CD14-positive monocyte (primary cell): ENCODE results near the gene GTF3A. TPM values are rescaled to one million over a fixed set of nuclear protein-coding genes. Genes with fewer than 3 reads are reported as not detected.

ENCODE experiments used
- DNase-seq, 3 donors: peaks; one replicate each; pipeline ENCODE4 v3.0.0-alpha.2; 2011 to 2022
- H2AFZ ChIP-seq: 2 replicates; pipeline ENCODE4 v1.6.0; 2012; ENCODE audit warnings: mild to moderate bottlenecking, low read depth, low read length, inconsistent platforms; ENCODE audit not compliant: insufficient read depth, poor library complexity, severe bottlenecking
- H3K27ac ChIP-seq, 2 donors: 1 replicate in 1 of 2; 2 replicates in 1 of 2; pipeline ENCODE4 v1.5.1; 2012 to 2013; ENCODE audit warnings: low read length in 2 of 2, control low read depth in 1 of 2, inconsistent platforms in 1 of 2, low read depth in 1 of 2, mild to moderate bottlenecking in 1 of 2
- H3K27me3 ChIP-seq, 2 donors: one replicate each; pipeline versions ENCODE4 v1.6.0 to v1.6.1; 2011 to 2013; ENCODE audit warnings: low read length in 2 of 2; ENCODE audit not compliant: control insufficient read depth in 2 of 2, insufficient read depth in 2 of 2
- H3K36me3 ChIP-seq, 2 donors: replicated peaks in 1 of 2; 1 replicate in 1 of 2; 2 replicates in 1 of 2; pipeline versions ENCODE4 v1.5.1 to v1.6.1; 2012 to 2013; ENCODE audit warnings: low read length in 2 of 2, control low read depth in 1 of 2, inconsistent platforms in 1 of 2, mild to moderate bottlenecking in 1 of 2; ENCODE audit not compliant: insufficient read depth in 2 of 2, control insufficient read depth in 1 of 2
- H3K4me1 ChIP-seq, 2 donors: 1 replicate in 1 of 2; 2 replicates in 1 of 2; pipeline versions ENCODE4 v1.5.1 to v1.6.1; 2012 to 2013; ENCODE audit warnings: low read length in 2 of 2, control low read depth in 1 of 2, inconsistent platforms in 1 of 2, mild to moderate bottlenecking in 1 of 2, moderate library complexity in 1 of 2; ENCODE audit not compliant: insufficient read depth in 2 of 2, control insufficient read depth in 1 of 2
- H3K4me2 ChIP-seq: replicated peaks from 2 replicates; pipeline ENCODE3; 2012; ENCODE audit warnings: low read length, moderate library complexity, mild to moderate bottlenecking; ENCODE audit not compliant: poor library complexity, severe bottlenecking; ENCODE audit errors: extremely low read depth
- H3K4me3 ChIP-seq, 3 experiments: fragments of 200-600 bp in 1 of 3; sonication (generic) in 1 of 3; replicated peaks in 1 of 3; 1 replicate in 2 of 3; 2 replicates in 1 of 3; pipeline ENCODE4 v1.5.1; 2011 to 2013; ENCODE audit warnings: low read length in 3 of 3, mild to moderate bottlenecking in 3 of 3, control low read depth in 2 of 3, low read depth in 2 of 3, inconsistent platforms in 1 of 3, moderate library complexity in 1 of 3
- H3K79me2 ChIP-seq: 2 replicates; pipeline ENCODE4 v1.6.0; 2012; ENCODE audit warnings: mild to moderate bottlenecking, control low read depth, inconsistent platforms, low read length, moderate library complexity; ENCODE audit not compliant: insufficient read depth
- H3K9ac ChIP-seq: 2 replicates; pipeline ENCODE4 v1.6.0; 2017; ENCODE audit warnings: low read length, mild to moderate bottlenecking; ENCODE audit not compliant: insufficient read depth, poor library complexity, severe bottlenecking
- H3K9me3 ChIP-seq, 2 donors: replicated peaks in 1 of 2; 1 replicate in 1 of 2; 2 replicates in 1 of 2; pipeline versions ENCODE4 v1.5.1 to v1.6.1; 2012 to 2013; ENCODE audit warnings: low read length in 2 of 2, control low read depth in 1 of 2; ENCODE audit not compliant: control insufficient read depth in 1 of 2, insufficient read depth in 1 of 2
- H4K20me1 ChIP-seq: 2 replicates; pipeline ENCODE4 v1.6.0; 2012; ENCODE audit warnings: mild to moderate bottlenecking, low read length, control low read depth, moderate library complexity; ENCODE audit not compliant: insufficient read depth
- H3K27ac Mint-ChIP-seq, 7 donors: one replicate each; pipeline ENCODE4 v1.8.0; 2020; ENCODE audit warnings: mild to moderate bottlenecking in 7 of 7, mixed read lengths in 7 of 7, moderate library complexity in 6 of 7, inconsistent platforms in 2 of 7
- H3K27me3 Mint-ChIP-seq, 3 donors: one replicate each; pipeline ENCODE4 v1.8.0; 2021 to 2022; ENCODE audit warnings: low read depth in 3 of 3, mild to moderate bottlenecking in 3 of 3, mixed read lengths in 3 of 3, moderate library complexity in 3 of 3, inconsistent platforms in 1 of 3
- H3K36me3 Mint-ChIP-seq, 2 donors: one replicate each; pipeline ENCODE4 v1.8.0; 2020; ENCODE audit warnings: mixed read lengths in 2 of 2, inconsistent platforms in 1 of 2, mild to moderate bottlenecking in 1 of 2
- H3K4me1 Mint-ChIP-seq: one replicate; pipeline ENCODE4 v1.8.0; 2020; ENCODE audit warnings: mild to moderate bottlenecking, mixed read lengths
- H3K4me3 Mint-ChIP-seq, 2 donors: one replicate each; pipeline ENCODE4 v1.8.0; 2020; ENCODE audit warnings: mild to moderate bottlenecking in 2 of 2, mixed read lengths in 2 of 2, moderate library complexity in 1 of 2
- H3K9me3 Mint-ChIP-seq, 7 donors: one replicate each; pipeline ENCODE4 v1.8.0; 2020 to 2022; ENCODE audit warnings: mixed read lengths in 7 of 7, mild to moderate bottlenecking in 6 of 7, moderate library complexity in 6 of 7, inconsistent platforms in 2 of 7
- WGBS: methylation state at CpG from one replicate; pipeline ENCODE4 v1.1.5; 2013; ENCODE audit warnings: missing lambda C conversion rate; ENCODE audit not compliant: insufficient coverage; 5-methylcytosine and 5-hydroxymethylcytosine counted together
- intact Hi-C, 2 donors: fragments of 100-400 bp; cut with micrococcal nuclease; formaldehyde crosslinking; loops; one replicate each; pipeline versions ENCODE4 v1.15.0 to v1.15.1; 2023
- polyA plus RNA-seq, 3 donors: library from polyadenylated mRNA; depleted of rRNA in 1 of 3; unstranded in 2 of 3; stranded (reverse) in 1 of 3; fragments of 300-500 nt in 2 of 3; fragments of >200 nt in 1 of 3; fragmentation: Illumina TruSeq in 2 of 3; gene quantifications; 1 replicate in 2 of 3; 2 replicates in 1 of 3; pipeline ENCODE4 v1.2.3, GENCODE V29; 2012 to 2021
- TF ChIP-seq, protein P1 (sequence below): fragments of 200-600 bp; IDR thresholded peaks from one replicate; pipeline ENCODE4 v1.8.0; 2022; ENCODE audit warnings: antibody characterized with exemption, mild to moderate bottlenecking

Gene GTF3A
- polyA plus RNA-seq, 3 donors: 88.8 to 259 (median 179) TPM

DNA sequence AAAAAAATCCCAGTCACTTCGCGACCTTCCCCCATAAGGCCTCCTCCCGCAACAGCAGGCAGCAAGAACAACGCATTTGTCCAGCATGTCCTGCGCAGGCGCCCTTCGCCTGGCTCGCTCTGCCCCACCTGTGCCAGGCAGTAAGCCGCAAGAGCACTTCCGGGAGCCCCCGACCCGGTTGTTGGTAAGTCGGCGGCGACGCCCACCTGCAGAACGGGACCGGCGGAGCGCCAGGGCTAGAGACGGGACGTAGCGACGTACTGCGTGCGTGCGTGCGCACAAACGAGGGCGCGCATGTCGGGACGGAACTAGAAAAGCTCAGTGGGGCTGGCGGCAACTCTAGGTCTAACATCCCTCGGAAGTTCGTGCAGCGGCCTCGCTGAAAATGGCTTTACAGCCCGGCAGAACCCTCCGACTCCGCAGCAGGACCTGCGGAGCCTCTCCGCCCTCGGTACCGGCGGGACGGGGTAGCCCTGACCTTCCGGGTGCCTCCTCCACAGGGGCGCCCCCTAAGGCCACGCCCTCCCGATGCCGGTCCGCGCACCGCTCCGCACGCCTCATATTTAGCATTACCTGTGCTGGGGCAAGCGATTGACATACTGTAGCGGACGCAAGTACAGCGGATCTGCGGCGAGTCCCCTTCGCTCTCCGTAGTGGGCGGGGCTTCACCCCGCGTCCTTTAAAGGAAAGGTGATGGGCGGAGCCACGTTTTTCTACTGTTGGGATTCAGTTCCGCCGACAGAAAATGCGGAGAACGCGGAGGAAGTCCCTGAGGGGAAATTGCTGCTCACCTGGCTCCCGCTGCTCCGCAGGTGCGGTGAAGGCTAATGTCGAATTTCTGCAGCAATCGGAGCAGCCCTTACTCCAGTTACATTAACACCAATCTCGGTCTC lies 25.8 kb downstream of the GTF3A start, which contains the start of gene MTIF3:
Gene MTIF3, minus strand, starts transcription at position 629 of the 893 bp plus-strand sequence. CDS start 10,116 bp downstream, outside the sequence.
- Mint-ChIP-seq H3K4me1 (peaks cover 42% of the 10 kb centered on the region), H3K36me3 (peaks cover 6 to 13% of the 10 kb centered on the region in 2 donors), H3K9me3 (no peaks in the 10 kb centered on the region), H3K27ac (peak within 1 kb of the TSS; percentile 92 to 98 (median 96)), H3K4me3 (peak within 1 kb of the TSS; percentile 96 to 97), H3K27me3 (peaks cover 1 to 5% (median 4%) of the 10 kb centered on the region in 3 donors)
- peak within 1 kb of the TSS; percentile 83 to 89 (median 86) for H3K4me3 ChIP-seq
- peak within 1 kb of the TSS; percentile 98 for H3K4me2 ChIP-seq
- H3K9ac ChIP-seq: peak within 1 kb of the TSS; percentile 88
- peak within 1 kb of the TSS; percentile 93 to 95 for H3K27ac ChIP-seq
- H3K79me2 ChIP-seq: peaks cover 47% of the 10 kb centered on the region
- H3K4me1 ChIP-seq: peaks cover 22 to 40% of the 10 kb centered on the region in 2 donors
- WGBS: under 1% methylated on average over 75 of the region's 81 CpGs
- TF ChIP-seq, protein P1, sequence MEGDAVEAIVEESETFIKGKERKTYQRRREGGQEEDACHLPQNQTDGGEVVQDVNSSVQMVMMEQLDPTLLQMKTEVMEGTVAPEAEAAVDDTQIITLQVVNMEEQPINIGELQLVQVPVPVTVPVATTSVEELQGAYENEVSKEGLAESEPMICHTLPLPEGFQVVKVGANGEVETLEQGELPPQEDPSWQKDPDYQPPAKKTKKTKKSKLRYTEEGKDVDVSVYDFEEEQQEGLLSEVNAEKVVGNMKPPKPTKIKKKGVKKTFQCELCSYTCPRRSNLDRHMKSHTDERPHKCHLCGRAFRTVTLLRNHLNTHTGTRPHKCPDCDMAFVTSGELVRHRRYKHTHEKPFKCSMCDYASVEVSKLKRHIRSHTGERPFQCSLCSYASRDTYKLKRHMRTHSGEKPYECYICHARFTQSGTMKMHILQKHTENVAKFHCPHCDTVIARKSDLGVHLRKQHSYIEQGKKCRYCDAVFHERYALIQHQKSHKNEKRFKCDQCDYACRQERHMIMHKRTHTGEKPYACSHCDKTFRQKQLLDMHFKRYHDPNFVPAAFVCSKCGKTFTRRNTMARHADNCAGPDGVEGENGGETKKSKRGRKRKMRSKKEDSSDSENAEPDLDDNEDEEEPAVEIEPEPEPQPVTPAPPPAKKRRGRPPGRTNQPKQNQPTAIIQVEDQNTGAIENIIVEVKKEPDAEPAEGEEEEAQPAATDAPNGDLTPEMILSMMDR: no peak
- H3K9me3 ChIP-seq: no peaks in the 10 kb centered on the region
- peak; percentile 85 to 87 (median 85) for DNase-seq
- peaks cover 5% of the 10 kb centered on the region for H4K20me1 ChIP-seq
- peak within 1 kb of the TSS; percentile 89 for H2AFZ ChIP-seq
- no peaks in the 10 kb centered on the region for H3K27me3 ChIP-seq
- intact Hi-C loops: loop anchor here in 1 of 2 donors (1.0 to 5.0 kb wide), 3 partner anchors 23 to 43 kb away; no protein-coding TSS in a partner anchor
- H3K36me3 ChIP-seq: peaks cover 0 to 3% of the 10 kb centered on the region in 2 donors

DNA sequence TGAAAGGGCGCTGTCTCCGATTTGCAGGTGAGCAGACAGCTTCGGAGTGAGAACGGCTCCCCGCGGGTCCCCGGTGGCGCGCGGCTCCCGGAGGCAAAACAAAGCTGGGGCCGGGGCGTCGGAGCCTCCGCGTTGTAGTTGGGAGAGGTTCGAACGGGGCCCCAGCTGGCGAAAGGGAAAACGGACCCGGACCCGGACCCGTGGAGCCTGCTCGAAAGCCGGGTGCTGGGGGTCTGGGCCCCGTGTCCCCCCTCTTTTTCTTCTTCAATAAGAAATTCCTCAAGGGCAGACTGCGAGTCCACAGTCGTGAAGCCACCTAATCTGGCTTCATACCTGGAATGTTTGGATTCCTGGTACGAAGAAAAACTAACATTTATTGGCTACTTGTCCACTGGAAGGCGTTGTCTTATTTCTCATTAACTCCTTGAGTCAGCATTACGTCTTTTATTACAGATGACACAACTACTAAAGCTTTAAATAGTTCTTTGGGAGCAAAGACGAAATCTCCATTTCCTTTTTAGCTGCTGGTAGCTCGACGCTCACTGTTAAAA lies 26.6 kb downstream of the GTF3A start:
- peak overlapping the region; percentile 83 to 89 (median 86) for H3K4me3 ChIP-seq
- Mint-ChIP-seq H3K4me3 (peak overlapping the region; percentile 96 to 97), H3K27ac (peak overlapping the region; percentile 92 to 98 (median 96)), H3K36me3 (peaks cover 0 to 7% of the 10 kb centered on the region in 2 donors), H3K27me3 (peaks cover 1 to 5% (median 4%) of the 10 kb centered on the region in 3 donors), H3K4me1 (peaks cover 43% of the 10 kb centered on the region), H3K9me3 (no peaks in the 10 kb centered on the region)
- no peaks in the 10 kb centered on the region for H3K9me3 ChIP-seq
- peak overlapping the region; percentile 88 for H3K9ac ChIP-seq
- peaks cover 29 to 48% of the 10 kb centered on the region in 2 donors for H3K4me1 ChIP-seq
- no peaks in the 10 kb centered on the region for H3K27me3 ChIP-seq
- WGBS: 0% methylated on average over 24 of the region's 34 CpGs
- peak overlapping the region; percentile 93 to 95 for H3K27ac ChIP-seq
- H3K79me2 ChIP-seq: peaks cover 39% of the 10 kb centered on the region
- H3K4me2 ChIP-seq: peak overlapping the region; percentile 98
- peak; percentile 37 to 54 (median 40) for DNase-seq
- TF ChIP-seq, protein P1: no peak
- no peaks in the 10 kb centered on the region for H4K20me1 ChIP-seq
- intact Hi-C loops: loop anchor here in 1 of 2 donors (1.0 to 5.0 kb wide), 3 partner anchors 24 to 44 kb away; no protein-coding TSS in a partner anchor
- peak overlapping the region; percentile 89 for H2AFZ ChIP-seq
- H3K36me3 ChIP-seq: no peaks in the 10 kb centered on the region
